ENCODE measurements around the gene RAI1. TPM values are rescaled to one million over a fixed set of nuclear protein-coding genes. Genes with fewer than 3 reads are reported as not detected.

Gene RAI1
- total RNA-seq, 1 donor from 2014 or later, result 25.1 TPM

DNA sequence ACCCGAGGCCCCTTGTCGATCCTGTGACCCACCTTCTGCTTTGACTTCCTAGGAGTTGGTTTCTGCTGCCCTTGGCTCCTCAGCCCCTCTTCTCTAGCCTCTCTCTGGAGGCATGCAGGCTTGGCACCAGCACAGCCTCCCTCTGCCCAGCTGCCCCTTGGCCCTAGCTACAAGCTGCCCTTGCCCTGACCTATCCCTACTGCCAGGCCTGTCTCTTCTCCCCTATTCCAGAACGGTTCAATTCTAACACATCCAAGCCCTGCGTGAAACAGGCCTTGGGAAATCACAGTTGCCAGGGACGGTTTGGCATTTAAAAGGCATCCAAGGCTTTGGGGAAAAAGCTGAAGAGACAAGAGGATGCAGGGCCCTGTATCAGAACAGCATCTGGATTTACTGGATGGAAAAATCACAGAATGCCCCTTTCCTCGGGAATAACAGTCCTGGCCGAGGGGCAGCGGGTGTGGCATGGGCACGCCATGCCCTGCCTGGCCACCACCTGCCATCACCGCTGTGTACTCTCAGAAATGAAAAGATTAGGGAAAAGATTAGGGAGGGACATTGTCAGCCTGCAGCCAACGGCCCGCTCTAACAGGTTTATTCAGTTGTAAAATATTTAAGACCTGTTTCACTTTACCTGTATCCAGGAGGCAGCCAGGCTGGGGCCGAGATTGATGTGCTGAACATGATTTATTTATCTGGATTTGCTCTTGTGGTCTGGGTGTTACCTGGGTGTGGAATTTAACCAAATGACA lies 15.8 kb downstream of the RAI1 start:
- intact Hi-C loops (cut with micrococcal nuclease), result no loop called here

GRCh38 chr17:17698371-17698770 lies 17.1 kb downstream of the RAI1 start:
- intact Hi-C loops (cut with micrococcal nuclease), result no loop called here

DNA sequence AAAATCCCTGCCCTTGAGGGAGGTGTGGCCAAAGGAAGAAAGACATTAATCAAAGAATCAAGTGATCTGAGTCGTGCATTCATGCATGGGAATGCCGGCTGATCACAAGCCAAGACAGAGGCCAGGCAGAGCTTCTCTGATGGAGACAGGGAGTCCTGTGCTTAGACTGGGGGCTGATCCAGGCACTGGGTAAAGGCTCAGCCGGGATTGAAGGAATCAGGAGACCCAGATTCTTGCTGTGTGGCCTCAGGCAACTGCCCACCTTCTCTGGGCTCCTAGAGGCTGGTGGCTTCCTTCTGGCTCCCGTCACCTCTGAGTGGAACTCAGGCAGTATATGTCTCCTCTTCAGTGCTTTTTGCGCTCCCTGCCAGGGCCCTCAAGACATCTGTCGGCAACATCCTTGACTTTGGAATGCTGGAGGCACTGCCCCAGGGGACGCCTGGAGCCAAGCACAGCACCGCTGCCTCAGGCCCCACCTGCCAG lies 17.7 kb downstream of the RAI1 start:
- intact Hi-C loops (cut with micrococcal nuclease), result no loop called here

DNA sequence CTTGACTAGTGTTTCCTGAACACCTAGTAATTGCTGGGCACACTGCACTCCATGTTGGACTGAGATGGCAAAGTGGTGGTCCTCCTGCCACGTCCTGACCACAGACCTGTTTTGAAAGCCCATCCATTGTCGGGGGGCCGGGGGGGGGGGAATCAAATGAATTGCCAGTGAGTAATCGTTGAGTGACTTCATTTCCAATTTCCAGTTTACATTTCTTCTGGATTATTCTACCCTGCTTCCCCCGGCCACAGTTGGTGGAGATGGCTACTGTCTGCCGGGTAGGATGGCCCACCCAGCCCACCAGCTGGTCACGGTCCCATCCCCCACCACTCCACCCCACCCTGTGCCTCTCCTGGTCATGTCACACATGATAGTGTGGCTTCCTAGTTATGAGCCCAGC lies 18.2 kb downstream of the RAI1 start:
- intact Hi-C loops (cut with micrococcal nuclease), result no loop called here

DNA sequence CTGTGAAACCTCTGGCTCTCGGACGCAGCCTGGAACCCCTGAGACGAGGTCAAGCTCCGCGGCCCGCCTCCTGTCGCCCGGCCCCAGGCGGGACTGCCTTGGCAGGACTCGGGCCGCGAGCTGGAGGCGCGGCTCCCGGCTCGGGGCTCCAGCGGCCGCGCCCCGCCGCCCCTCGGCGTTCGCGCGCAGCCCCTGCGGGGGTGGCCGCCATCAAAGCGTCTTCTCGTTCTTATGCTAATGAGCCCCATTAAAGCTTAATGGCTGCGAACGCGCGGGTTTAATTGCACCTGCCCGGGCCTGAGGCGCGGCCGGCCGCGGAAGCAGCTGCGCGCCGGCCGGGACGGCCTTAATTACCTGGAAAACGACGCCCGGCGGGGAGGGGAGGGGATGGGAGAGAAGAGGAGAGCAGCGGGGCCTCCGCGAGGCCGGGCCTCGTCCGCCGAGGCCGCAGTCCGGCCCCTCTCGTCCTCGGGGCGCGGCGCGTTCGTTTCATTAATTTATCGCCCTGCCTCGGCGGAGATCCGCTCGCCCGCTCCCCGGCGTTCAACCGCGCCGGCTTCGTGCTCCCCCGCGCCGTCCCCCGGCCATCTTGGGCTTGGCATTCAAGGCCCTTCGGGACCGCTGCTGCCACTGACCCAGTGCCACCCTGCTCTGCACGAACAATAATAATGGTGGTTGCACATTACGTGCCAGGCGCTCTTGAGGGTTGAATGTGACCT lies 19.2 kb downstream of the RAI1 start:
- intact Hi-C loops (cut with micrococcal nuclease), result no loop called here

GRCh38 chr17:17701112-17701511 lies 19.9 kb downstream of the RAI1 start:
- intact Hi-C loops (cut with micrococcal nuclease), result no loop called here

DNA sequence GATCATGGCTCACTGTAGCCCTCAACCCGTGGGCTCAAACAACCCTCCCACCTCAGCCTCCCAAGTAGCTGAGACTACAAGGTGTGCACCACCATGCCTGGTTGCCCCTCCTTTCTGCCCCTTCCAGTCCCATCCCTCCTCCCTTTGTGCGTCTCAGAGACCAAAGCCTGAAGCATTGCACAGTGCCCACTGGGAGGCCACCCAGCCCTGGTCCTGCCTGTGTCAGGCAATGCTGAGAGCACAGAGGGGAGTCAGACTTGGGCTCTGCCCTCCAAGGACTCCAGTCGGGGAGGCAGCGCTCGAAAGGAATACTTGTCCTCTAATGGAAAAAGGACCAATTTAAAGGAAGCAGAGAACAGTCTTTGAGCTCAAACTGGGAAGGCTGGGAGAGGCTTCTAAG lies 20.4 kb downstream of the RAI1 start:
- intact Hi-C loops (cut with micrococcal nuclease), result no loop called here

- intact Hi-C loops (cut with micrococcal nuclease), result no loop called here
Observed at GRCh38 chr17:17702449-17703139, 21.3 kb downstream of the RAI1 start.

DNA sequence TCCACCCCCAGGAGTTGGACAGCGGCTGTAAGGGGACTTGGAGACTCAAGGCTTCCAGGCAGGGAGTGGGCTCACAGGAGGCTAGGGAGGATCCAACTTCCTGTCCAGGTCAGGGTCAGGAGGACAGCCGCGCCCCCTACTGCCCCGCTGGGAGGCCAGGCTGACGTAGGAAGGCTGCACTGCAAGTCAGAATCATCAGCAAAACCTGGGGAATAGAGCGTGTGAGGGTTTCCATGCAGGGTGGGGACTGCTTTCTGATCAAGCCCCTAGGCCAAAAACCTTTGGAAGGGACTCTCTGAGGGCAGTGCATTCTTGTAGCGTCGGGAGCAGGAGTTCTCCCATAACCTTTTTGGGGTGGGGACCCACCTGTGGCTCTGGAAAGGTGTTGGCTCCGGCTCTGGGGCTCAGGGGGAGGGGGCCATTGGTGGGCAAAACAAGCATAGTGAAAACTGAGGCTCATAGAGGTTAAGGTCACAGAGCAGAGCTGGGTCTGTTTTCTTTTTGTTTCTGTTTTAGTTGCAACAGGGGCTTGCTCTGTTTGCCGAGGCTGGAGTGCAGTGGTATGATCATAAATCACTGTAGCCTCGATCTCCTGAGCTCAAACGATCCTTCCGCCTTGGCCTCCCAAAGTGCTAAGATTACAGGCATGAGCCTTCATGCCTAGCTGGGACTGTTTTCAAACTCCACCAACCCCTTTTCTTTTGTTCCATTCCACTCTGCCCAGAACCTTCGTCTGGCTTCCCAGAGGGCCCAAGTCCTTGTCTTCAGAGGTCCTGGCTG lies 22.1 kb downstream of the RAI1 start:
- intact Hi-C loops (cut with micrococcal nuclease), result no loop called here

DNA sequence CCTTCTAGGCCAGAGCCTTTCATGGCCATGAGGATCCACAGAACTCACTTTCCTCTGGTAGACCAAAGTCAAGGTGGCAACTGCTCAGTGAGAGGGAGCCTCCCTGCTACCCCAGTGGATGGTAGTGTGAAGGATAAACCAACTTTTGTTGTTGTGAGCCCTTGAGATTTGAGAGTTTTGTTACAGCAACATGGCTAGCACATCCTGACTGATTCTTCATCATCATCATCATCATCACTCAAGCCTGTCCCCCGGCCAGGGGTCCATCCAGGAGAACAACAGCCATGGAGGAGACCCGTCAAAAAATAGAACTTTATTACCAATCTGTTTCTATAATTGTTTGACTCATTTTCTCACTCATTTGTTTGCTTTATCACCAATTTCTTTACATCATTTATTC lies 23.7 kb downstream of the RAI1 start:
- intact Hi-C loops (cut with micrococcal nuclease), result no loop called here

- intact Hi-C loops (cut with micrococcal nuclease), result no loop called here
Observed at GRCh38 chr17:17706140-17707060, 25.1 kb downstream of the RAI1 start.

GRCh38 chr17:17708295-17708694 lies 27.0 kb downstream of the RAI1 start:
- intact Hi-C loops (cut with micrococcal nuclease), result no loop called here

- intact Hi-C loops (cut with micrococcal nuclease), result no loop called here
Observed at GRCh38 chr17:17708816-17709215, 27.6 kb downstream of the RAI1 start.

DNA sequence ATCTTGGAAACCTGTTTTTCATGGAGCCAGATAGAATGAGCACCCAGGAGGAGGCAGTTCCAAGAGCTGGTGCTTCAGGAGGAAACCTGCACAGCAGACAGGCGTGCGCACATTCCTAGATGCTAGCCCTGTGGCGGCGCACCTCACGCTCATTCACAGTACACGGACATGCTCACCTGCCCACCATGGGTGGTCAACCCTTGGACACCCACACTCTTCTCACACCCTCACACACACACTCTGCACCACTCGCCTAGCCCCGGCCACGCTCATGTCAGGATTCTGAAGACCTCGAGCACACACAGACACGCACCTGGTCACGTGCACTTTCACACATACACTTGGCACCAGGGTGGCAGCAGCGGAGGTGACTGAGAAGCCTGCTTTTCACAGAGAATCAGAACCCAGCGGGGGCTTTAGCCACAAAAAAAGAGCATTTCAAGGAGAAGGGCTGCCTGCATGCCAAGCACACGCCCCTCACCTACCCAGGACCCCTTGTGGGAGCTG lies 28.6 kb downstream of the RAI1 start:
- intact Hi-C loops (cut with micrococcal nuclease), result no loop called here

GRCh38 chr17:17710355-17710727 lies 29.1 kb downstream of the RAI1 start:
- intact Hi-C loops (cut with micrococcal nuclease), result no loop called here

DNA sequence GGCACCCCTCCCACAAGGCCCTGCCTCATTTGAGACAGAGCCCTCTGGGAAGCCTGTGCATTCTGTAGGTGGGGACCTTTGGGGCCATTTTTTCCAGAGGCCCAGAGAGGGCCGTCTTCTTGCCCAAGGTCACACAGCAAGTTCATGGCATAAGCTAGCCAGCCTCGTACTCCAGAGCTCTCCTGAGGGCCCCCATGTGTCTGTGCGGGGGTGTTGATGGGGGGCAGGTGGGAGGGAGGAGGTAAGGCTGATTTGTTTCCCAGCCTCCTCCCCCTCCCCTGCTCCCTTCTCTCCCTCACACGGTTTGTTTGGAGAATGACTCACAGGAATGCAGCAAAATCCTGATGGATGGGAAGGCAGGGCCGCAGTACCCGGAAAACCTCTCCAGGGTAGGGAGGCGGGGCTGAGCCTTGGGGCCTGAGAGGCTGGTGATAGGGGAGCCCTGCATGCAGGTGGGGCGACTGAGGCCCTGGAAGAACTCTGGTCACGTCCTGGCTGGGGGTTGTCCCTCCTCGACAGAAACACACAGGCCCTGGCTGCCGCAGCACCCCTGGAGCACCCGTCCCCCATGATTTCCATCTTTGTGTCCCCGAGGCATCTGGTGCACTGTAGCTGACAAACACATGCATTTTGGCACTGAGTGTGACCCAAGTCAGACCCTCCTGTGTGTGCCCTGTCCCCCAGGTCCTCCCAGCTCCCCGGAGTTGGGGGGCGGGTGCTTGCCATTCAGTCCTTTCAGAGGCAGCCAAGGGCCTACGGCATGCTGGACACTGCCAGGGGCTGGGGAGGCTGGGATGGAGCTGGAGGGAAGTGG lies 29.7 kb downstream of the RAI1 start:
- intact Hi-C loops (cut with micrococcal nuclease), result no loop called here

DNA sequence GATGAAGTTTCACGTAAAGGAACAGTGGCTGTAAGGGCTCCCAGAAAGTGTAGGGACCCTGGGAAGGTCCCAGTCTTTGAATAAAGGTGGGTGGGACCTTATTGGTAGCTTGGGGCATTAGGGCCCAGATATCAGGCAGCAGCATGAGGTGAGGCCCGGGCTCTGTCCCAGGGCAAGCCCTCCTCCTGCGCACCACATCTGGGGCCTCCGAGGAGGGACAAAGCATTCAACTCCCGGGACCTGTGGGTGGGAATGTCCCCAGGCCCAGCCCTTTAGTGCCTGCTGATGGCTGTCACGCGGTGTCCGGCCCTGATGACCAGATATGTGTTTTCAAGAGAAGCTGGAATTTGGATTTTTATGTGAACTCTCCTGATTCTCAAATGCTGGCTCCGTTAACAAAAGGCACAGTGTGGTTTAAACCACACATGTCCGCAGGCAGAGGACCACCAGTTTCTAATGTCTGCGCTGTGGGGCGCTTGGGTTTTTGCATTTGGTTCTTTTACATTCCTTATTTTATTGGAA lies 30.4 kb downstream of the RAI1 start:
- intact Hi-C loops (cut with micrococcal nuclease), result no loop called here

DNA sequence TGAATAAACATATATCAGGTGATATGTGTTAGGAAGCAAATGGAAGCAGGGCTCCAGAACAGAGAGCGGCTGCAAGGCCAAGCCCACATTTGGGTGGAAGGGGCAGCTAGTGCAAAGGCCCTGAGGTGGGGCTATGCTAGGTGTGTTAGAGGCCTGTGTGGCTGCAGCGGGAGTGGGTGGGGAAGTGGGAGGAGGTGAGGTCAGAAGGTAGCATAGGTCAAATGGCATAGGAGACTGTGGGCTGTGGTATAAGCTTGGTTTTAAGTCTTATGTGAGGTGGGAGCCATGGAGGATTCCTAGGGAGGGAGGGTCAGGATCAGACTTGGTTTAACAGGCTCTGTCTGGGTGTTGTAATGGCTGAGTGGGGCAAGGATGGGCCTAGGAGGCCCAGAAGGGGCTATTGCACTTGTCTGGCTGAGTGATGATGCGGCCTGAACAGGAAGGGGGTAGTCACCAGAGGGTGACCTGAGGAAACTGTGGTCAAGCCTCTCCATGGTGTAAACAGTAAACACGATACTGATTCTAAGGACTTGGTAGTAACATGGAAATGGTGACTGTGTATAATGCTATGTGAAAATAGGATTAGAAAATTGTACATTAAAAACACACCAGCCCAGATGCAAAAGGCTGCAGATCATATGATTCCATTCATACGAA lies 31.1 kb downstream of the RAI1 start:
- intact Hi-C loops (cut with micrococcal nuclease), result no loop called here

DNA sequence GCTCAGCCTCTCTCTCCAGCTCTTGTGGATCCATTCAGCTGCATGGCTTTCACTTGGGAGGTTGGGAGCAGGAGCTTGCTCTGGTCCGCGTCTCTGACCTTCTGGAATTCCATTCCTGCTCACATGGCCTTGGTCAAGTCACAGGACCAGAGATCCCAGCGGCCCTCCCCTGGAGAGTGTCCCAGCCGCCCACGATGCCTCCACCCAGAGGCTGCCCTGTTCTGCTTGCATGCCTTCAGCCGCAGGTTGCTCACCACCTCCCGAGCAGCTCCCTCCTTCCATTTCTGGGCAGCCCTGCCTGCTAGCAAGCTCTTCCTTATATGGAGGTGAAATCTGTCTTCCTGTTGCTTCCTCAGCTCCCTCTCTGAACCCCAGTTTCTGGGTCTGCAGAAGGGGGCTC lies 32.6 kb downstream of the RAI1 start:
- intact Hi-C loops (cut with micrococcal nuclease), result no loop called here

All from T-helper 2 cell treated with Interferon-gamma antibody and Interleukin-4, amounts not matched to agents 100 ng/mL and 5 ng/mL, for 36 hours (primary cell).